Measurements from ENCODE around the gene MIPEP. TPM values are rescaled to one million over a fixed set of nuclear protein-coding genes. Genes with fewer than 3 reads are reported as not detected.

MIPEP gene
- total RNA-seq, 4 donors from 2014 or later: 9.2 to 21.4 (median 18.3) TPM

GRCh38 chr13:23865026-23865425 lies 24.2 kb downstream of the MIPEP start:
- TF ChIP-seq CTCF (IDR thresholded peaks at IDR 0.05; ENCODE audit: low read depth): no peak

- no peak for TF ChIP-seq CTCF (IDR thresholded peaks at IDR 0.05; ENCODE audit: low read depth)
These were observed 27.9 kb downstream of the MIPEP start for GRCh38 chr13:23861310-23861709.

- no peak for TF ChIP-seq CTCF (IDR thresholded peaks at IDR 0.05; ENCODE audit: low read depth)
These were observed 29.3 kb downstream of the MIPEP start for GRCh38 chr13:23859904-23860303.

- no peak for TF ChIP-seq CTCF (IDR thresholded peaks at IDR 0.05; ENCODE audit: low read depth)
These were observed 29.7 kb downstream of the MIPEP start for GRCh38 chr13:23859455-23859854.

GRCh38 chr13:23858546-23858945 lies 30.7 kb downstream of the MIPEP start:
- TF ChIP-seq CTCF (IDR thresholded peaks at IDR 0.05; ENCODE audit: low read depth): no peak

- no peak for TF ChIP-seq CTCF (IDR thresholded peaks at IDR 0.05; ENCODE audit: low read depth)
These were observed 33.0 kb downstream of the MIPEP start for GRCh38 chr13:23856008-23856750.

- no peak for TF ChIP-seq CTCF (IDR thresholded peaks at IDR 0.05; ENCODE audit: low read depth)
These were observed 33.8 kb downstream of the MIPEP start for GRCh38 chr13:23855360-23855759.

Measured in subcutaneous adipose tissue (tissue), 4 donors.